ENCODE data around the gene PNMA8B.
A peak's percentile ranks its signal among the peaks of the same experiment; 100 is the strongest.
"Not testable (repeated sequence)": the region's sequence is repeated elsewhere in the genome, so short reads cannot be mapped to it uniquely, and the experiment has no call there.

The PNMA8B gene

DNA sequence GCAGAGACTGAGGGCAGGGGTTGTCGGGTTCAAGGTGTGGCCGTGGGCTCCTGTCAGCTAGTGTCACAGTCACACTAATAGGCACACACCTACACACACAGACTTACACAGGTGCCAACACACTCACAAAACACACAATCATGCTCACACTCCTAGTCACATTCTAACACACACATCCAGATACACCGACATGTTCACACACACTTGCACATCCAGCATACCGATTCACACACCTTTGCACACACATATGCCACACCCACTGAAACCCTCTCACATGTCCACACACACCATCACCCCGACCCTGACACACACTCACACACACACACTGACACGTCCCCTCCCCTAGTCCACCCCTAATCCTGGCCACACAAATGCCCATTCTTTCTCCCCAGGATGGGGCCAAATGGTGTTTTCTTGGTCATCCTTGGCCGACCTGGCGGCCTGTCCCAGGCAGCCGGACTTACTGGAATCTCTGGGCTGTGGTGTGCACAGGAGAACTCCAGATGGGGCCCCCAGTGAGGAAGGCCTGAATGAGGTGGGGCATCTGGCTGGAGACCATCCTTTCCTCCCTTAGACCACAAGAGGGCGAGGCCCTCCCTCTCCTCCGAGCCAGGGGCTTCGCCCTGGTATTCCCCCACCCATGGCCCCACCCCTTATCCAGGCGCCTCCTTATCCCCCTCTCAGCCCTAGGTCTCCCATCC, 19.1 kb upstream of the PNMA8B start:
- DNase-seq (ENCODE audit: low read depth in 3 of 3): no peak

DNA sequence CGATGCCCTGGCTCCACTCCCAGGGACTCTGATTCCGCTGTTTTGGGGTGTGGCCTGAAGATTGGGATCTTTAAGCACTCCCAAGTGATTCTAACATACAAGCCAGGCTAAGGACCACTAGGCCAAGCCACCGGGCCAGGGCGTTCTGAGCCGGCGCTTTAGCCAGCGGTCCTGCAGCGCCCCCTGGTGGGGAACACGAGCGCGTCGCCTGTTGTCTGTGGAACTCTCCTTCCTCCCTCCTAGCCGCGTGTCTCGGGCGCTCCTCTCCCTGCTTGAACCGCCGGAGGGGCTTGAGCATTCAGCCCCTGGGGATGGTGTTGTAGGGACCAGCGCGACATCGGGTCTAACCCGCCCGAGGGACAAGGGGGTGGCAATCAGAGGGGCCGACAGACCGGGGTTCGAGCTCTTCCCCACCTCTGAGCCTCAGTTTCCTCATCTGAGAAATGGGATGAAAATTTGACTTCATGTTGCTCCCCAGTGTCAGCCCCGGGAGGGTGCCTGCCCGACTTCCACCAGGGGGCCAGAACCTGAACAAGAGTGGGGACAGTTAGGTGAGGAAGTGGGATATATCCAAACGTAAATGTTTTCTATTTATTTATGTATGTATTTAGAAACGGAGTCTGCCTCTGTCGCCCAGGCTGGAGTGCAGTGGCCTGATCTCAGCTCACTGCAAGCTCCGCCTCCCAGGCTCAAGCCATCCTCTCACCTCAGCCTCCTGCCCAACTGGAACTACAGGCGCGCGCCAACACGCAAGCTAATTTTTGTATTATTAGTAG, 18.0 kb upstream of the PNMA8B start:
- peak; percentile 58 to 84 (median 74) for DNase-seq (ENCODE audit: low read depth in 3 of 3)

GRCh38 chr19:46511237-46511636, 15.6 kb upstream of the PNMA8B start:
- DNase-seq (ENCODE audit: low read depth in 3 of 3): no peak

DNA sequence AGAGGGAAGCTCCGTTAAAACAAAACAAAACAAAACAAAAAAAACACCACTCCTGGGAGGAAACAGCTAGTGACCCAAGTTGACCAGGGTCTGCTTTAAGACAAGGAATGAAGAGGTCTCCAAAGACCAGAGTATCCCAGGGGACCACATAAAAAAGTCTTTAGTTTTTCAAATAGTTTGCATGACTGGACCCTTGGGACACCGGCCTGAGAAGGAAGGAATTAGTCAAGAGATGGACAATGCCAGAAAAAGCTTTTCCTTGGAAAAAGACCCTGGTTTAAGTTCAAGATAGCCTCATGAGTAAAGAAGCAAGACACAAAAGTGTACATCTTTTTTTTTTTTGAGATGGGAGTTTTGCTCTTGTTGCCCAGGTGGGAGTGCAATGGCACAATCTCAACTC, 12.5 kb upstream of the PNMA8B start:
- no peak for DNase-seq (ENCODE audit: low read depth in 3 of 3)

DNA sequence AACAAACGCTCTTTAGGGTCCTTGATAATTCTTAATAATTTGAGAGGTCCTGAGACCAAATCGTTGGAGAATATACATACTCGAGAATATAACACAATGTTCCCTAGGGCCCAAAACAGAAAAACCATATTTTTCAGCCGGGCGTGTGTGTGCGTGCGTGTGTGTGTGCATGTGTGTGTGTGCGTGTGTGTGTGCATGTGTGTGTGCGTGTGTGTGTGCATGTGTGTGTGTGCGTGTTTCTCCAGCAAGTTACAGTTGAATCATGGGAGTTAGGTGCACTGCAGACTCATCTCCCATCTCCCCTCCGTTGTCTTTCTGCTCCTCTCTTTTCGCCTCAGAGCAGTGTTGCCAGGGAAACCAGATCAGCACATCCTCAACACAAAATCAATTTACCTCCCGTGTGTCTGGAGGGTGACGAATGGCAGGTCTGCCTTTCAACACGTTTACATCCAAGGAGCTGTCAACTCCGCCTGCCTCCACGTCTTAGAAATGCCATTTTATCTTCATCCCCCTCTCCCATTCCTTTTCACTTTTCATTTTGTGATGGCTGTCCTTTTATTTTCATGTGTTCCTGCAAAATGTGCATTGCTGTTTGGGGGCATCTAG, 8.3 kb upstream of the PNMA8B start:
- no peak for DNase-seq (ENCODE audit: low read depth in 3 of 3)

GRCh38 chr19:46502891-46503290, 7.2 kb upstream of the PNMA8B start:
- no peak for DNase-seq (ENCODE audit: low read depth in 3 of 3)

GRCh38 chr19:46499692-46500091, 4.0 kb upstream of the PNMA8B start:
- DNase-seq (ENCODE audit: low read depth in 3 of 3): no peak

GRCh38 chr19:46497773-46498172, 2.1 kb upstream of the PNMA8B start:
- no peak for DNase-seq (ENCODE audit: low read depth in 3 of 3)

DNA sequence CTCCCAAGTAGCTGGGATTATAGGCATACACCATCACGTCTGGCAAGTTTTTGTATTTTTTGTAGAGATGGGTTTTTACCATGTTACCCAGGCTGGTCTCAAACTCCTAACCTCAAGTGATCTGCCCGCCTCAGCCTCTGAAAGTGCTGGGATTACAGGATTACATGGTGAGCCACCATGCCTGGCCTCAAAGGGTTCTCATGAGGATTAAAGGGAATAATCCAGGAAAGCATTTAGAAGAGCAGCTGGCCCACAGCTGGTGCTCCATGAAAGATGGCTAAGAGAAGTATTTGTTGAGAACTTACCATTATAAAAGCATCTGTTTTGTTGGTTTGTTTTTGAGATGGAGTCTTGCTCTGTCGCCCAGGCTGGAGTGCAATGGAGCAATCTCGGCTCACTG, 1.2 kb upstream of the PNMA8B start:
- not testable (repeated sequence) for DNase-seq (ENCODE audit: low read depth in 3 of 3)

GRCh38 chr19:46496304-46496703, 637 bp upstream of the PNMA8B start:
- no peak for DNase-seq (ENCODE audit: low read depth in 3 of 3)

- DNase-seq (ENCODE audit: low read depth in 3 of 3): no peak
These were observed 504 bp downstream of the PNMA8B start for GRCh38 chr19:46494941-46495785.

DNA sequence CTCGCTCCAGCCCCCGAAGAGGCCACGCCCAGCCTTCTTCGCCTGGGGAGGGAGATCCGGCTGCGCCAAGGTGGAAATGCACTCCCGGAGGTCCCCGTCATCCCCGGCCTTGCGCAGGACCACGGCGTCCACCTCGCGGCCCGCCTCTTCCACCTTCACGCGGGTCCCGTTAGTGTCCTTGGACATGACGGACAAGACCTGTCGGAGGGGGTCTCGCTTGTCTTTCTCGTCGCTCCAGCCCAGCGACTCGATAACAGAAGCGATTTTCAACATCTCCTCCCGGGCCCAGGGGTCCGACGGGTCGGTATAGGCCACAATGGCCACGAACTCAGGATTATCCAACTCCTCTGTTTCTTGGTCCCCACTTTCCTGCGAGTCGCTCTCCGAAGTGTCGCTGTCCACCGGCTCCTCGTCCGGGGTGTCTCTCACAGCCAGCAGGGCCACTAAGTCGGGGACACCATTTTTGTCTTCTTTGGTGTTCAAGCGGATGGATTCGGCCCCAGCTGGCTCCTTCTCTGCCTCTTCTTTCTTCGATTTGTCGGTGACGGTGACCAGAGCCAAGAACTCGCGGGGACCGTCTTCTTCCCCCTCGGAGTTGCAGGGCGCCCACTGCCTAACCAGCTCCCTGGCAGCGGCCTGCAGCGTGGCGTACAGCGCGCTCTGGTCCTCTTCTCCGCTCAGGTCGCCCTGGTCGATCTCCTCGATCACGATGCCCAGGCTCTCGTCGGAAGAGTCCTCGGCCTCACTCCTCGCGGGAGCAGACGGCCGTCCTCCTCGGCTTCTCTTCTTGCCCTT, 1.3 kb downstream of the PNMA8B start:
- DNase-seq (ENCODE audit: low read depth in 3 of 3): no peak

DNA sequence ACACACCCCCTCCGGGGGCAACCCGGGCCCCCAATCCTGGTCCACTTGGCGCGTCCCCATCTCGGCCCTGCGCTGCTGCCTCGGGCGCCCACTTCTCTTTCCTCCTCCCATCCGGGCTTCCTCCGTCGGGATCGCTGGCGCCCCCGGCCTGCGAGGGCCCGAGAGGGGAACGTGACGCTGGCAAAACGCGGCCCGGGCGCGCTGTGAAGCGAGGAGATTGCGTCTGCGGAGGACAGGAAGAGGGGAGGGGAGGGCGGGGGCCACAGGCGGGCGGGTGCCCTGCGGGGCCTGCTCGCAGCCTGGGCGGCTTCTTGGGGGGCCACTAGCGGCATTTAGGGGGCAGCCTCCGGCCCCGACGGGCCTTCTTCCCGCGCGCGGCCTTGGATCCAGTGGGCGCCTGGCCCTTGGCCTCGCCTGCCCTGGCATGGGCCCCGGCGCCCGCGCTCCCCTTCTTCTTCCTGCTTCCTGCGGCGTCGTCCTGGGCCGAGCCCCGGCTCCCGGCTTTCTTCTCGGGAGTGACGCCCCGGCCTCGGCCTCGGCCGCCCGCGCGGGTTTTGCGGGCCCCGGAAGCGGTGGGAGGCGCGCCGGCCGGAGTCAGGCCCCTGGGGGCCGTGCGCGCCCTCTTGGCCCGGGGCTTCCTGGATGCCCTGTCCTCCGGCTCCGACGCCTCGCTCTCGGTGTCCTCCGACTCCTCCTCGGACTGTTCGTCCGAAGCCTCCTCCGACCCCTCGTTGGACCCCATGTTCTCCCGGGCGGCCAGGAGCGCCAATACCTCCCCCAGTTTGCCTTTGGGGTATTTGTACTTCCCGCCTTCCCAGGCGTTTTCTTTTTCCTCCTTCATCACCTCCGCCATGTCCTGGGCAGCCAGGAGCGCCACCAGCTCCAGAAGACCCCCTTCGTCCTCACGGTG, 2.2 kb downstream of the PNMA8B start:
- DNase-seq (ENCODE audit: low read depth in 3 of 3): no peak

DNA sequence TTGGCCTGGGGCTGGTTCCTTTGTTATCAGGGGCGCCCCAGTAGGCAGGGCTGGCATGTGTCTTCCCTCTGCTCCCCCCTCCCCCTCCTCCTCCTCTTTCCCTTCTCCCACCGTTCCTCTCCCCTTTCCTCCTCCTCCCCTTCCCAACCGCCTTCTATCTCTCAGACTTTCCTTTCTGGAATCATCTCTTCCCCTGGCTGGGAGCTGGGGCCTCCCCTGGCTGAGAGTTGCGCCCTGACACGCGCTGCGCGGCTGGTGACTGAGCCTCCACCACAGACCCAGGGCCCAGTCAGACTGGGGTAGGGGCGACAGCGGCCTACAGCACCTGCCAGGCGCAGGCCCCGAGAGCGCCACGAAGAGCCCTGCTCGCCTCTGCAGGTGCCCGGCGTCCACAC, 2.8 kb downstream of the PNMA8B start:
- no peak for DNase-seq (ENCODE audit: low read depth in 3 of 3)

- no peak for DNase-seq (ENCODE audit: low read depth in 3 of 3)
These were observed 3.5 kb downstream of the PNMA8B start for GRCh38 chr19:46491975-46492682.

GRCh38 chr19:46490774-46491173, 4.9 kb downstream of the PNMA8B start:
- DNase-seq (ENCODE audit: low read depth in 3 of 3): no peak

GRCh38 chr19:46489445-46490272, 6.0 kb downstream of the PNMA8B start:
- DNase-seq (ENCODE audit: low read depth in 3 of 3): no peak

DNA sequence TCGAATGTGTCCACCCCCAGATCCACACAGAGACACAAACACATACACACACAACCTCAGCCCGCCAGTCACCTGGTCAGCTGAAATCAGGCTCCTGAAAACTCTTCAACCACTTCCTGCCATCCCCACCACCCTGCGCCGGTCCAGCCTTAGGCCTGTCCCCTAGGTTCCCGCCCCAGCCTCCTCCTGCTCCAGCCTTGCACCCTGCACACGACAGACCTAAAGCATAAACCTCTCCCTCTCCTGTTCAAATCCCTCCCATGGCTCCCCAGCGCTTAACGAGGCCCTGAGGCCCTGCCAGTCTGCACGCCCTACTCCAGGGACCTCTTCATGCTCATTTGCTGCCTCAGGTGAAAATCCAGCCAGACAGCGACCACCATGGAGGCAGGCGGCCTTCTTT, 7.1 kb downstream of the PNMA8B start:
- DNase-seq (ENCODE audit: low read depth in 3 of 3): no peak
